GM15510 (cell line): ENCODE measurements around the gene TRERF1.

Experiments used
- POLR2A ChIP-seq: IDR thresholded peaks from 3 replicates; pipeline ENCODE4 v1.6.1; 2011; ENCODE audit warnings: borderline replicate concordance; ENCODE audit not compliant: insufficient read length; ENCODE audit errors: extremely low read depth

The TRERF1 gene

DNA sequence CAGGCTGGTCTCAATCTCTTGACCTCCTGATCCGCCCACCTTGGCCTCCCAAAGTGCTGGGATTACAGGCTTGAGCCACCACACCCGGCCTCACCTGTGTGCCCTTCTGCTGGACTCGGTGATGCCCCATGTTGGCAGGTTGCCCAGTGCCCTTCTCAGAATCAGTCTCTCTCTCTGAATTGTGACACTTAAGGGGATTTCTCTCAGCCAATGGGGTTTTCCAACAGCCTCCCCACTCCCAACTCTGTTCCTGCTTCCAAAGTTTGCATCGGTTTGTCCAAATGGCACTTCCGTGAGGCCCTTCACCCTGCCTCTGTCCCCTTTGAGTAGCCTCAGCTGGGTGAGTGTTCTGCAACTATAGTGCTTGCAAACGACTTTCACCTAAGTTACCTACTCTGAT is 230.9 kb downstream of the TRERF1 start:
- TF ChIP-seq POLR2A = no peak

DNA sequence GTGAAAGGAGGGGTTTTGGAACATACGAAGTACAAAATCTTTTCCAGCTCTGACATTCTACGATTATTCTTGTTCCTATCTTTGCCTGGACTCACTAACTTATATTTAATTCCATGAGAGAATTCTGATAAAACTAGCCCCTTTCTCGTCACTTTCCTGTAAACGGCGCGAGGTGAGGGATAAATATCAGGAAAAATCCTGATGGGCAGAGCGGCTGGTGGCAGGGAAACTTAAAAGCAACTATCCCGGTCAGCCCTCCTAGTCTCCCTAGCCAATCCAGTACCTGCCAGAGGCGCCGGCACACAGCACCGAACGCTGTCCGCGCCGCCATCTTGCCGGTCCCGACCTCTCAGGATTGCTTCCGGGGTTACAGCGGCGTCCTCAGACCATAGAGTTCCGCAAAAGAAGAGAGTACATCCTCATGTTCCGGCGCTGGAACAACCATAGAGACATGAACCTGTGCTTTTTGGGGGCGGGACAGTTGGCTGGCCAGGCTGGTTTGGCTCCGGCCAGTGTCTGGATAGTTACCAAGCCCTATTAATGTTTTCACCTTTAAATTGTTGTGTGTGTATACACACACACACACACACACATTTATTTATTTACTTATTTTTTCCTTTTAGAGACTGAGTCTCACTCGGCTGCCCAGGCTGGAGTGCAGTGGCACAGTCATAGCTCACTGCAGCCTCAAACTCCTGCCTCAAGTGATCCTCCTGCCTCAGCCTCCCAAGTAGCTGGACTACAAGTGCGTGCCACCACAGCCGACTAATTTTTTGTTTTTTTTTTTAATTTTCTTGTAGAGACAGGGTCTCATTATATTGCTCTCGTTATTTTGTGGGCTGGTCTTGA is 234.0 kb downstream of the TRERF1 start, which contains the start of gene MRPS10:
MRPS10 (minus strand) TSS at position 343 of the 849 bp plus-strand sequence; CDS start at position 331, 12 bp downstream.
- peak; percentile 95 for TF ChIP-seq POLR2A

GRCh38 chr6:42217157-42217518 is 234.6 kb downstream of the TRERF1 start:
- TF ChIP-seq POLR2A = no peak

- TF ChIP-seq POLR2A = no peak
Observed at GRCh38 chr6:42212442-42212841, 239.3 kb downstream of the TRERF1 start.

GRCh38 chr6:42211726-42212125 is 240.0 kb downstream of the TRERF1 start:
- TF ChIP-seq POLR2A = no peak

DNA sequence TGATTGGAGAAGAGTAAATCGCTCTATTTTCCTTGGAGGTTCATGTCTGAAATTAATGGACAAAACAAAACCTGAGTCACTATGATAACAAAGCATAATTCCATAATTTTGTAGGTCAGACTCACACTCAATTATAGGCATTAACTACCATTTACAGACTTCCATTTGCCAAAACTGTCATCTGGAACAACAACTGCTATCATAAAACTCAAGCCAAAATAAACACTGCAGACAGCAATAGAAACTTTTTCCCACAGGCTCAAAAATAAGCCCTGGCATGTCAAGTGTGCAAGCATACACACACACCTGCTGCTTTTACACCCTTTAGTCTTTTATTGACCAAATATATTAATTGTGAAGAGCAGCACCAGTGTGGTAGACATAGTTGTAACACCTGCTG is 241.2 kb downstream of the TRERF1 start:
- no peak for TF ChIP-seq POLR2A

DNA sequence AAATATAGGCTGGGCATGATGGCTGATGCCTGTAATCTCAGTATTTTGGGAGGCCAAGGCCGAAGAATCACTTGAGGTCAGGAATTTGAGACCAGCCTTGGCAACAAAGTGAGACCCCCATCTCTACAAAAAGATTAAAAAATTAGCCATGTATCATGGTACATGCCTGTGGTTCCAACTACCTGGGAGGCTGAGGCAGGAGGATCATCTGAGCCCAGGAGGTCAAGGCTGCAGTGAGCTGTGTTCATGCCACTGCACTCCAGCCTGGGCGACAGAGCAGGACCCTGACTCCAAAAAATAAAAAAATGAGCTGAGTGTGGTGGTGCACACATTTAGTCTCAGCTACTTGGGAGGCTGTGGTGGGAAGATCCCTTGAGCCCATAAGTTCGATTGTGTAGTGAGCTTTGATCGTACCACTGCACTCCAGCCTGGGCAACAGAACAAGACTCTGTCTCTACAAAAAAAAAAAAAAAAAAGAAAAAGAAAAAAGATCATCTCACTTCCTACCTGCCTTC is 246.9 kb downstream of the TRERF1 start:
- no peak for TF ChIP-seq POLR2A

DNA sequence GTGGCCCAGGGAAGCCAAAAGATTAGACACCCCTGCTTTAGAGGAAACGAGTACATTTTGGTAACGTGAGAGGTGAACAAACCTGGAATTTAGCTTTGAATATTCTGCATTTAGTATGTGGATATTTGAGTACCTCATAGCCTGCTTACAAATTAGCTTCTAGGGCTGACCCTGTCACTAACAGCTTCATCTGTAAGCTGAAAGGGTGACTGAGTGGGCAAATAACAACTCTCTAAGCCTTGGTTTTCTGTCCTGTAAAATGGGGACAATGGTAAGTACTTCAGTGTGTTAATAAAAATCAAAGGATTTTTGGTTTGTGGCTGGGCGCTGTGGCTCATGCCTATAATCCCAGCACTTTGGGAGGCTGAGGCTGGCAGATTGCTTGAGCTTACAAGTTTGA is 248.5 kb downstream of the TRERF1 start:
- no peak for TF ChIP-seq POLR2A

DNA sequence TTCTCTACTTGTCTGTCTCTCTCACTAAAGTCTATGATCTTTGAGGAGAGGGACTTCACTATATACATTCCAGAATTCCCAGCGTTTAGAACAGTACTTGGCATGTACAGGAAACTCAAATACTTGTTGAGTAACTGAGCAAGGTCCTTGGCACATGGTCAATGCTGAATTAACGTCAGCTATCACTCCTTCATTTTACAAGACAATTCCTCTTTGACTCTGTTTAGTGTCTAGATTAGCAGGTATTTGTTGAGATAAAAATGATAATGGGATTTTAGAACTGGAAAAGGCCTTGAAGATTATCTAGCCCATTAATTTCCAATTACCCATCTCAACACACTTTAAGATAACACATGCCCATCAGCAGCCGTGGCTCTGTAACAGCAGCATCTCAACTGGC is 250.3 kb downstream of the TRERF1 start:
- TF ChIP-seq POLR2A = no peak

- TF ChIP-seq POLR2A = no peak
Observed at GRCh38 chr6:42200035-42200434, 251.7 kb downstream of the TRERF1 start.

- TF ChIP-seq POLR2A = no peak
Observed at GRCh38 chr6:42199106-42199981, 252.4 kb downstream of the TRERF1 start.

DNA sequence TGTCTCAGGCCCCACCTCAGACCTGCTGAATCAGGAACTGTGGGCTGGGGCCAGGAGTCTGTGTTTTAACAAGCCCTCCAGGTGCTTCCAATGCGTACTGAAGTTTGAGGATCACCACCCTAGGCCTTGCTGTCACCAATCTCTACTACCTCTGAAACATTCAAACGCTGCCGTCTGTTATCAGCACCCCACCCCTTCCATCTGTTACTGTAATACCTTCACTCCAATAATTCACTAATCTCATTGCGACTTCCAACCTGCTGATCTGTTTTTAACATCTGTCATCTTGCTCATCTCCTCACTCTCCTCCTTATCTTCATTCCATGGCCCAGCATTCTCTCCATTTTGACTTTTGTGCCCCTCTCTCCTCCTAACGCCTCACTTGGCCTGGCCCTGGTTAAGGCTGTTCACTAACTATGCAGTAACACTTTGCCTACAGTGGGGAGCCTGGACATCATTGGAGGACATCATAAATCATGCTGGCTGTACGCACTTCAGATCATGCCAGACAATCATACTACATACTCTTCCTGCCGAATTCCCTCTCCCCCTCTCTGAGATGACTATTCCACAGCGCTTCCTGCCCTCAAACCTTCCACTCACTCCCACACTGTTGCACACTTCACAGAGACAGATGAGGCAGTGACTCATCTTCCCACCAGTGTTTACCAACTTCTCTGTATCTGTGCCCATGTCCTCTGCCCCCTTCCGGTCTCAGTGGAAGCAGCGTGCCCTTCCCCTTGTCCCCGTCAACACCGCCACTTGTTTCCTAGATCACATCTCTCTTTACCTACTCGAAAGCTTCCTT is 254.0 kb downstream of the TRERF1 start:
- no peak for TF ChIP-seq POLR2A

DNA sequence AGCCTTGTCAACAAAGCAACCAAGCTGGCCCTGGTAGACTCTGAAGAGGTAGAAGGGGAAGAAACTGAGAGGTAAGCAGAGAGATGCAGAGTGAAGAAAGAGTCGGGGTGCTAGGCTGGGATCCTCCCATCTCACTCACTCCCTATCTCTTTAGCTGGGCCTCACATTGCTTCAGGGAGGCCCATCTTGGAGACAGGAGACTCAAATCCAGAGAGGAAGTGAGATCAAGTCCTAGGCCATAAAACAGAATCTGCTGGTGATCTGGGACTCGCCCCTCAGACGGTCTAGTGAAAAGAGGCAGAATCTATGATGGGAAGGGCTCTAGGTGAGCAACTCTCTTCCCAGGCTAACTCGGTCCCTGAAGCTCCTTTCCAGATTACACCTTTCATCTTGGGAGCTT is 256.3 kb downstream of the TRERF1 start:
- TF ChIP-seq POLR2A = no peak

GRCh38 chr6:42194056-42194455 is 257.7 kb downstream of the TRERF1 start:
- TF ChIP-seq POLR2A = no peak
